KMS-11 (cell line): ENCODE results near the gene KDSR.

Experiments used
- H2AFZ ChIP-seq: fragments of 200-600 bp; sonication (generic); 2 replicates; pipeline ENCODE4 v1.6.1; 2016; ENCODE audit warnings: antibody characterized with exemption, mixed run types, low read depth
- H3K27ac ChIP-seq: fragments of 200-600 bp; sonication (generic); 2 replicates; pipeline ENCODE4 v1.6.1; 2016; ENCODE audit warnings: mild to moderate bottlenecking, mixed run types
- H3K27me3 ChIP-seq: fragments of 200-600 bp; sonication (generic); 2 replicates; pipeline ENCODE4 v1.6.1; 2017; ENCODE audit warnings: mild to moderate bottlenecking, low read depth, mixed run types, moderate library complexity; ENCODE audit not compliant: insufficient read depth
- H3K36me3 ChIP-seq: fragments of 200-600 bp; sonication (generic); 2 replicates; pipeline ENCODE4 v1.6.1; 2017; ENCODE audit warnings: mild to moderate bottlenecking, mixed run types; ENCODE audit not compliant: insufficient read depth
- H3K4me1 ChIP-seq: fragments of 200-600 bp; sonication (generic); 2 replicates; pipeline ENCODE4 v1.6.1; 2016; ENCODE audit warnings: mild to moderate bottlenecking, low read depth, mixed run types; ENCODE audit not compliant: poor library complexity, severe bottlenecking
- H3K4me2 ChIP-seq: fragments of 200-600 bp; sonication (generic); 2 replicates; pipeline ENCODE4 v1.7.0; 2016; ENCODE audit warnings: mild to moderate bottlenecking, mixed run types
- H3K4me3 ChIP-seq: fragments of 200-600 bp; sonication (generic); IDR thresholded peaks from 2 replicates; pipeline ENCODE4 v1.6.1; 2017; ENCODE audit warnings: low read depth, low read length, mixed read lengths; ENCODE audit not compliant: insufficient read depth
- H3K79me2 ChIP-seq: fragments of 200-600 bp; sonication (generic); 2 replicates; pipeline ENCODE4 v1.6.1; 2016; ENCODE audit warnings: low read depth, mixed run types; ENCODE audit not compliant: insufficient read depth
- H3K9ac ChIP-seq: fragments of 200-600 bp; sonication (generic); 2 replicates; pipeline ENCODE4 v1.6.1; 2016; ENCODE audit warnings: mild to moderate bottlenecking, mixed run types
- H4K20me1 ChIP-seq: fragments of 200-600 bp; sonication (generic); 2 replicates; pipeline ENCODE4 v1.6.1; 2016; ENCODE audit warnings: mild to moderate bottlenecking, mixed run types; ENCODE audit not compliant: insufficient read depth
- TF ChIP-seq, protein P1 (sequence below): fragments of 200-600 bp; sonication (generic); conservative IDR thresholded peaks from 2 replicates; pipeline ENCODE4 v1.6.1; 2017; ENCODE audit warnings: low read depth, mild to moderate bottlenecking, antibody characterized with exemption, low read length, moderate library complexity, mixed read lengths

The KDSR gene

DNA sequence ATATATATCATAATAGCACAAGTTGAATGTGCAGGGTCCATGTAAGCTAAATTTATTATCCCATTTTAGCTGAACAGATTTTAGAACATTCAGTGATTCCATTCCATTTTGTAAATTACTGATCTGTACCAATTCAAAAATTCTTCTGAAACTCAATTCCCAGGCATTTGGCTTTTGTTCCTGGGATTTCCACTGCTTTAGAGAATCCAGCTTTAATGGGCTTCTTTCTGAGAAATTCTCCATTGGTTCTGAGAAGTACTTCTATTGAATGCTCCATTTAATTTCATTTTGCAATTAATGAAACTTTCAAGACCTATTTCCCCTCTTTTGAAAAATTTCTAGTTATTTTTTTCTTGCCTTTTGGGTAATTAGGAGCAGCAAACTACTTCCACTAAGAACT is 84.2 kb downstream of the KDSR start:
- Histone ChIP-seq H3K9ac (no peak overlapping the region), H3K4me3 (no peak overlapping the region), H4K20me1 (no peaks in the 10 kb centered on the region), H2AFZ (no peak overlapping the region), H3K36me3 (no peaks in the 10 kb centered on the region), H3K4me1 (peaks cover 12% of the 10 kb centered on the region), H3K27me3 (no peaks in the 10 kb centered on the region), H3K4me2 (no peak overlapping the region), H3K27ac (no peak overlapping the region), H3K79me2 (peaks cover 40% of the 10 kb centered on the region; the same call in 1 of the 2 replicates)
- TF ChIP-seq, protein P1, sequence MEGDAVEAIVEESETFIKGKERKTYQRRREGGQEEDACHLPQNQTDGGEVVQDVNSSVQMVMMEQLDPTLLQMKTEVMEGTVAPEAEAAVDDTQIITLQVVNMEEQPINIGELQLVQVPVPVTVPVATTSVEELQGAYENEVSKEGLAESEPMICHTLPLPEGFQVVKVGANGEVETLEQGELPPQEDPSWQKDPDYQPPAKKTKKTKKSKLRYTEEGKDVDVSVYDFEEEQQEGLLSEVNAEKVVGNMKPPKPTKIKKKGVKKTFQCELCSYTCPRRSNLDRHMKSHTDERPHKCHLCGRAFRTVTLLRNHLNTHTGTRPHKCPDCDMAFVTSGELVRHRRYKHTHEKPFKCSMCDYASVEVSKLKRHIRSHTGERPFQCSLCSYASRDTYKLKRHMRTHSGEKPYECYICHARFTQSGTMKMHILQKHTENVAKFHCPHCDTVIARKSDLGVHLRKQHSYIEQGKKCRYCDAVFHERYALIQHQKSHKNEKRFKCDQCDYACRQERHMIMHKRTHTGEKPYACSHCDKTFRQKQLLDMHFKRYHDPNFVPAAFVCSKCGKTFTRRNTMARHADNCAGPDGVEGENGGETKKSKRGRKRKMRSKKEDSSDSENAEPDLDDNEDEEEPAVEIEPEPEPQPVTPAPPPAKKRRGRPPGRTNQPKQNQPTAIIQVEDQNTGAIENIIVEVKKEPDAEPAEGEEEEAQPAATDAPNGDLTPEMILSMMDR, result no peak
